Fibroblast of lung (primary cell): ENCODE measurements around the gene NR2C2.

Source experiments
- CTCF ChIP-seq, 2 donors: IDR thresholded peaks in 1 of 2; conservative IDR thresholded peaks in 1 of 2; 1 replicate in 1 of 2; 2 replicates in 1 of 2; pipeline ENCODE4 v1.5.1; 2011 to 2012; ENCODE audit warnings: low read length in 2 of 2, control low read depth in 1 of 2, inconsistent platforms in 1 of 2, low read depth in 1 of 2, mild to moderate bottlenecking in 1 of 2
- EZH2 ChIP-seq: IDR thresholded peaks from 2 replicates; pipeline ENCODE4 v1.5.1; 2012; ENCODE audit warnings: low read length, control low read depth, mild to moderate bottlenecking; ENCODE audit errors: missing control alignments

- TF ChIP-seq CTCF (conservative IDR thresholded peaks at IDR 0.05 in 1 of 2, IDR thresholded peaks at IDR 0.05 in 1 of 2; ENCODE audit: low read depth in 1 of 2, low read length in 2 of 2): no peak
- no peak for TF ChIP-seq EZH2
These were observed 50.6 kb downstream of the NR2C2 start for GRCh38 chr3:14997941-14998340.
